ENCODE data around the gene TMEM209. TPM values are rescaled to one million over a fixed set of nuclear protein-coding genes. Genes with fewer than 3 reads are reported as not detected.

The TMEM209 gene
- total RNA-seq, 2 experiments from 2014 or later, result 41.6 to 46.6 TPM

DNA sequence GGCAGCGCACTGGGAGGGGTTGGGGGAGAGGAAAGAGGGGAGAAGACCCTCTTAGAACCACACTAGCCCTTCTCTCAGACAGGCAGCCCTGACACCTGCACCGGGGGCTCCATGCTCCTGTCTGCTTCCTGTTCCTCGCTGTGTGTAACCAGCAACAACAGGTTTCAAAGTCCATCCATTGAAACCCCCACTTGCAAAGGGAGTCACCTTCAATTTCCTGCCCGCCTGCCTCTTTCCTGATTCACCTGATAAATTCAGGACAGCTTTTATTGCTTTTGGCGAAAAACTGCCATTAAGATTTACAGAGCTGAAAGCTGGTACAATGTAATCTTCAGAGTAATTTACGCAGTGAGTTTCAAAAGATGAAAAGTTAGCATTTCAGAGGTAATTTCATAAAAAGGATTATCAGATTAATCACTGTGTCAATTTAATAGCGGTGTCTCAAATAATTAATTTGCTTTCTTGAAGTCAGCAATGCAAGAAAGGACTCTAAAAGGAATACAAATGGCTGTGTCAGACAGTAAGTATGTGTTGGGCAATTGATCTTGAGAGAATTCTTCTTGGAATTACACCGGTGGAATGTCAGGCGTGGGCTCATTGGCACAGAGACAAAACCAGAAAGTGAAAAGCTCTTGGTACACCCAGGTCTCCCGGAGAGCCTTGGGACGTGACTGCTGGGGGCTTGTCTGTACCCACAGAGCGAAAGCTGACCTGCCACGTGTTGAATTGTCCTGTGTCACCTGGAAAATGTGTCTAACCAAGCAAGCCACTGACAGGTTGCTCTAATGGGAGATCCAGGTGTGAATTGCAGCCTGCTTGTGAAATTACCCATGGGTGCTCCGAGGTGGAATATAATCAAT lies 60.7 kb downstream of the TMEM209 start:
- Mint-ChIP-seq H3K27me3 (peaks cover 14% of the 10 kb centered on the region), H3K27ac (no peak overlapping the region), H3K4me3 (no peak overlapping the region), H3K36me3 (ENCODE audit: low read depth) (peaks cover under 1% of the 10 kb centered on the region), H3K9me3 (no peaks in the 10 kb centered on the region), H3K4me1 (peaks cover 10% of the 10 kb centered on the region)
- ChIA-PET POLR2A (no interaction called here), CTCF (interaction anchor here (0.6 to 0.9 kb wide), 2 partner anchors 10 kb away, joined by 3 to 4 read pairs; no protein-coding TSS in a partner anchor)
- DNase-seq, result no peak

- no peaks in the 10 kb centered on the region for H3K9me3 Mint-ChIP-seq
- ChIA-PET POLR2A (no interaction called here), CTCF (interaction anchor here (0.6 to 2.0 kb wide), 4 partner anchors 10 to 688 kb away, joined by 3 to 4 read pairs (median 4); no protein-coding TSS in a partner anchor)
These were observed 61.3 kb downstream of the TMEM209 start for GRCh38 chr7:130143986-130144311.

DNA sequence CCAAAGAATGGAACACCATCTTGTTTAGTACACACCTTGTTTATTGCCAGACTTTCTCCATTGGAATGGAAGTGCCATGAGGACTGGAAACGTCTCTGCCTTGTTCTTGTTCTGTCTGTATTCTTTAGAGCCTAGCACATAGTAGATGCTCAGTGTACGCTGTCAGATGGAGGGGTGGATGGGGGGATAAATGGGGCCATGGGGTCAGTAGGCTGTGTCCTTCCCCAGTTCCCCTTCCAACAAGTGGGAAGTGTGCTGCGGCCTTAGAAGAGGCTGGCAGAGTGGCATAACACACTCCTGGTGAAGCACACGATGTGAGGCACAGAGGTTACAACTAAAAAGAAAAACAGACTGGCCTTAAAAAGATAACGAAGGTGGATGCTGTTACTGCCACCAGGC lies 61.9 kb downstream of the TMEM209 start:
- no peaks in the 10 kb centered on the region for H3K9me3 Mint-ChIP-seq
- POLR2A ChIA-PET, result no interaction called here
- CTCF ChIA-PET, result interaction anchor here (0.7 to 2.0 kb wide), 3 partner anchors 9 to 689 kb away, joined by 3 to 4 read pairs (median 4); no protein-coding TSS in a partner anchor
- peaks cover 10% of the 10 kb centered on the region for H3K4me1 Mint-ChIP-seq
- H3K27me3 Mint-ChIP-seq, result peaks cover 11% of the 10 kb centered on the region
- no peak overlapping the region for H3K4me3 Mint-ChIP-seq
- no peak overlapping the region for H3K27ac Mint-ChIP-seq
- peaks cover 4% of the 10 kb centered on the region for H3K36me3 Mint-ChIP-seq (ENCODE audit: low read depth)
- DNase-seq, result no peak

More at GRCh38 chr7:130143986-130144311, 61.3 kb downstream of the TMEM209 start:
- Mint-ChIP-seq H3K27ac (no peak overlapping the region), H3K4me1 (peaks cover 10% of the 10 kb centered on the region), H3K4me3 (no peak overlapping the region), H3K27me3 (peaks cover 12% of the 10 kb centered on the region), H3K36me3 (ENCODE audit: low read depth) (peaks cover 4% of the 10 kb centered on the region)
- no peak for DNase-seq

DNA sequence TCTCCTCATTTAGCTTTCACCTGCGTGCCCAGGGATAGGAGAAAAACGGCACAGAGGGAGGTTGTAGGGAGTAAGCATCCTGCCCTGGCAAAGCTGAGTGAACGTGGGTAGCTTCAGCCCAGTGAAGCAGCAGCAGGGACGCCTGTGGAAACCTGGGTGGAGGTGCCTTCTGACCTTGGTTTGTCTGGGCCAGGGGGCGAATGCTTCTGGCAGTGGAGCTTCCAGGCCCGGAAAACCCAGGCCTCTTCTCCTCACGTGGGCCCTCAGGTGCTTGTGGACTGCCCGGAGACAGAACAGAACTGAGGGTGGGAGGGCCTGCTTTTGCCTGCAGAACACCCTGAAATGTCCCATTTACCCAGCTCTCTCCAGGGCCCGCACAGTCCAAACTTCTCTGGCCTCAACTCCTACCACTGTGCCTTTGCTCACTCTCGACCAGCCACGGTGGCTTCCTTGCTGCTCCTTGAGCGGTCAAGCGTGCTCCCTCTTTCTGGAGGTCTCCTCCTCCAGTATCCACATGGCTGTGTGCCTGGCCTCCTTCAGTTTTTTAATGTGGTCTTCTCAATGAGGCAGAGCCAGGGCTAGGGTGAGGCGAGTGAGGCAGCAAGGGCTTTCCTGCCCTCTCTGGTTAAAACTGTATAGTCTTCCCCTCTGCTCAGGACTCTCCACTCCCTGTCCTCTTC lies 62.4 kb downstream of the TMEM209 start:
- Mint-ChIP-seq H3K4me3 (no peak overlapping the region), H3K9me3 (no peaks in the 10 kb centered on the region), H3K4me1 (peaks cover 10% of the 10 kb centered on the region), H3K36me3 (ENCODE audit: low read depth) (peaks cover 7% of the 10 kb centered on the region), H3K27ac (no peak overlapping the region), H3K27me3 (peaks cover 6% of the 10 kb centered on the region)
- POLR2A ChIA-PET, result no interaction called here
- no peak for DNase-seq
- CTCF ChIA-PET, result interaction anchor here (2.0 kb wide), 1 partner anchor 18 kb away, joined by 4 read pairs; no protein-coding TSS in a partner anchor

DNA sequence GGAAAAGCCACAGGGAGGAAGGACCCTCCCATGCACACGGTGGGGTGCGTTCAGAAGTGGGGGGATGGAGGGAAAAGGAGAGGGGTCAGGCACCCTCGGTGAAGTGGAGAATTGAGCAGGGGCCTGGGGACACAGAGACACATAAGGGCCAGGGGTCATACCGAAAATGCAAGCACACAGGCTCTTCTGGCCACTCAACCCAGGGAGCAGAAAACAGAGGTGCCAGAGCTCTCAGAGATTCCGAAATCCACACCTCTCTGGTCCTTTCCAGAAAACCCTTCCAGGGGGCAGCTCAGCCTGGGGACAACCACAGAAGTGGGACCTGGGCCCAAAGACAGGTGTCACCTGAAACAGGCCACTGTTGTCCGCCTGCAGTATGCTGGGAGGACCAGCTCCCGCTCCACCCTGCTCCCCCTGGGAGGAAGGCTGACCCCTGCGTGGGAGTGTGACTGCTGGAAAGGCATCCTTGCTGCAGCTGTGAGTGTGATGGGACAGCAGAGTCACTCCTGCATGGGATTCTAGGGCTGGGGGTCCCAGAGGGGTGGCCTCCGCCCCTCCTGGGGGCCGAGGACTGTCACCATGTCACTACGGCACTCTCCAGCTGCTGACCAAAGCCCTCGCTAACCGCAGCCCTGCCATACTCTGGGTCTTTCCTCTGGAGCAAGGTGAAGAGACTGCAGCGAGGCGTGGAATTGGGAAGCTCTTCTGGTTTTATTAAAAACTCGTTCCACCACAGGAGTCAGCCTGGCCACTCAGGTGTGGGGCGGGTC lies 63.1 kb downstream of the TMEM209 start:
- ChIA-PET CTCF (interaction anchor here (2.0 kb wide), 1 partner anchor 18 kb away, joined by 4 read pairs; no protein-coding TSS in a partner anchor), POLR2A (no interaction called here)
- peaks cover 10% of the 10 kb centered on the region for H3K4me1 Mint-ChIP-seq
- no peaks in the 10 kb centered on the region for H3K9me3 Mint-ChIP-seq
- peaks cover 11% of the 10 kb centered on the region for H3K36me3 Mint-ChIP-seq (ENCODE audit: low read depth)
- peaks cover 6% of the 10 kb centered on the region for H3K27me3 Mint-ChIP-seq
- no peak overlapping the region for H3K27ac Mint-ChIP-seq
- DNase-seq, result no peak
- H3K4me3 Mint-ChIP-seq, result no peak overlapping the region

GRCh38 chr7:130141161-130141883 lies 63.9 kb downstream of the TMEM209 start:
- Mint-ChIP-seq H3K4me3 (peak overlapping the region; percentile 30), H3K27me3 (peaks cover 6% of the 10 kb centered on the region), H3K4me1 (peaks cover 17% of the 10 kb centered on the region), H3K27ac (peak overlapping the region; percentile 33), H3K9me3 (no peaks in the 10 kb centered on the region), H3K36me3 (ENCODE audit: low read depth) (peaks cover 17% of the 10 kb centered on the region)
- POLR2A ChIA-PET, result no interaction called here
- CTCF ChIA-PET, result no interaction called here
- DNase-seq, result peak; percentile 42

GRCh38 chr7:130140551-130141160 lies 64.5 kb downstream of the TMEM209 start:
- ChIA-PET POLR2A (no interaction called here), CTCF (interaction anchor here (1.1 to 2.7 kb wide), 2 partner anchors 9 to 19 kb away, joined by 3 to 6 read pairs; no protein-coding TSS in a partner anchor)
- peak overlapping the region; percentile 30 for H3K4me3 Mint-ChIP-seq
- no peak overlapping the region for H3K27ac Mint-ChIP-seq
- no peak for DNase-seq
- H3K4me1 Mint-ChIP-seq, result peaks cover 24% of the 10 kb centered on the region
- H3K9me3 Mint-ChIP-seq, result no peaks in the 10 kb centered on the region
- peaks cover 6% of the 10 kb centered on the region for H3K27me3 Mint-ChIP-seq
- peaks cover 22% of the 10 kb centered on the region for H3K36me3 Mint-ChIP-seq (ENCODE audit: low read depth)

- Mint-ChIP-seq H3K9me3 (no peaks in the 10 kb centered on the region), H3K36me3 (ENCODE audit: low read depth) (peaks cover 26% of the 10 kb centered on the region), H3K4me1 (peaks cover 28% of the 10 kb centered on the region), H3K4me3 (no peak overlapping the region), H3K27me3 (no peaks in the 10 kb centered on the region), H3K27ac (peak overlapping the region; percentile 7)
- POLR2A ChIA-PET, result no interaction called here
- no peak for DNase-seq
- CTCF ChIA-PET, result interaction anchor here (0.6 to 2.7 kb wide), 3 partner anchors 10 to 314 kb away, joined by 3 to 6 read pairs (median 3); no protein-coding TSS in a partner anchor
These were observed 65.8 kb downstream of the TMEM209 start for GRCh38 chr7:130139193-130139960.

- no peak for DNase-seq
- Mint-ChIP-seq H3K4me1 (peaks cover 28% of the 10 kb centered on the region), H3K4me3 (no peak overlapping the region), H3K27ac (no peak overlapping the region), H3K9me3 (no peaks in the 10 kb centered on the region), H3K27me3 (no peaks in the 10 kb centered on the region), H3K36me3 (ENCODE audit: low read depth) (peaks cover 26% of the 10 kb centered on the region)
- POLR2A ChIA-PET, result no interaction called here
- CTCF ChIA-PET, result no interaction called here
These were observed 68.0 kb downstream of the TMEM209 start for GRCh38 chr7:130137207-130137606.

- no peak for DNase-seq
- no peaks in the 10 kb centered on the region for H3K27me3 Mint-ChIP-seq
- H3K4me3 Mint-ChIP-seq, result no peak overlapping the region
- CTCF ChIA-PET, result no interaction called here
- H3K9me3 Mint-ChIP-seq, result no peaks in the 10 kb centered on the region
- POLR2A ChIA-PET, result no interaction called here
- peaks cover 27% of the 10 kb centered on the region for H3K36me3 Mint-ChIP-seq (ENCODE audit: low read depth)
- H3K4me1 Mint-ChIP-seq, result peaks cover 26% of the 10 kb centered on the region
- H3K27ac Mint-ChIP-seq, result no peak overlapping the region
These were observed 68.5 kb downstream of the TMEM209 start for GRCh38 chr7:130136579-130137167.

Data from activated CD4-positive, alpha-beta T cell treated with anti-CD3 and anti-CD28 coated beads, Interleukin-2, amount 10 ng/mL, durations not matched to agents 7 days and 5 days (primary cell).